Measurements from ENCODE around the gene KAZN.

KAZN gene

GRCh38 chr1:14926818-14927575 lies 328.5 kb downstream of the KAZN start:
- DNase-seq (ENCODE audit: low read depth in 1 of 2, low spot score in 1 of 2) = no peak

- DNase-seq (ENCODE audit: low read depth in 1 of 2, low spot score in 1 of 2) = no peak
Measured at GRCh38 chr1:14928412-14928811, 329.9 kb downstream of the KAZN start.

- DNase-seq (ENCODE audit: low read depth in 1 of 2, low spot score in 1 of 2) = no peak
Measured at GRCh38 chr1:14928886-14929546, 330.5 kb downstream of the KAZN start.

- DNase-seq (ENCODE audit: low read depth in 1 of 2, low spot score in 1 of 2) = no peak
Measured at GRCh38 chr1:14929547-14930246, 331.2 kb downstream of the KAZN start.

- no peak for DNase-seq (ENCODE audit: low read depth in 1 of 2, low spot score in 1 of 2)
Measured at GRCh38 chr1:14930247-14930965, 331.9 kb downstream of the KAZN start.

- DNase-seq (ENCODE audit: low read depth in 1 of 2, low spot score in 1 of 2) = no peak
Measured at GRCh38 chr1:14932034-14932638, 333.7 kb downstream of the KAZN start.

- no peak for DNase-seq (ENCODE audit: low read depth in 1 of 2, low spot score in 1 of 2)
Measured at GRCh38 chr1:14934867-14935266, 336.4 kb downstream of the KAZN start.

GRCh38 chr1:14936815-14937214 lies 338.3 kb downstream of the KAZN start:
- no peak for DNase-seq (ENCODE audit: low read depth in 1 of 2, low spot score in 1 of 2)

- DNase-seq (ENCODE audit: low read depth in 1 of 2, low spot score in 1 of 2) = no peak
Measured at GRCh38 chr1:14937288-14937949, 338.9 kb downstream of the KAZN start.

GRCh38 chr1:14939527-14940284 lies 341.2 kb downstream of the KAZN start:
- no peak for DNase-seq (ENCODE audit: low read depth in 1 of 2, low spot score in 1 of 2)

GRCh38 chr1:14940285-14940870 lies 341.9 kb downstream of the KAZN start:
- DNase-seq (ENCODE audit: low read depth in 1 of 2, low spot score in 1 of 2) = no peak

- no peak for DNase-seq (ENCODE audit: low read depth in 1 of 2, low spot score in 1 of 2)
Measured at GRCh38 chr1:14941864-14942263, 343.4 kb downstream of the KAZN start.

GRCh38 chr1:14944471-14944985 lies 346.0 kb downstream of the KAZN start:
- no peak for DNase-seq (ENCODE audit: low read depth in 1 of 2, low spot score in 1 of 2)

- no peak for DNase-seq (ENCODE audit: low read depth in 1 of 2, low spot score in 1 of 2)
Measured at GRCh38 chr1:14945132-14946010, 346.9 kb downstream of the KAZN start.

GRCh38 chr1:14946011-14946359 lies 347.5 kb downstream of the KAZN start:
- DNase-seq (ENCODE audit: low read depth in 1 of 2, low spot score in 1 of 2) = no peak

GRCh38 chr1:14946684-14947238 lies 348.3 kb downstream of the KAZN start:
- no peak for DNase-seq (ENCODE audit: low read depth in 1 of 2, low spot score in 1 of 2)

GRCh38 chr1:14947421-14947820 lies 348.9 kb downstream of the KAZN start:
- DNase-seq (ENCODE audit: low read depth in 1 of 2, low spot score in 1 of 2) = no peak

GRCh38 chr1:14948112-14948652 lies 349.7 kb downstream of the KAZN start:
- DNase-seq (ENCODE audit: low read depth in 1 of 2, low spot score in 1 of 2) = no peak
